AG04449 (cell line): Measurements from ENCODE around the gene SDC4.

ENCODE experiments used
- CTCF ChIA-PET: fragments of 350-600 bp; formaldehyde crosslinking; extraction: SDS; loops from one replicate; lab custom pipeline; 2021; ENCODE audit warnings: antibody characterized with exemption; lab: Yijun Ruan, JAX
- POLR2A ChIA-PET: fragments of 400-600, 350-600 bp; formaldehyde crosslinking; extraction: SDS; loops from one replicate; lab custom pipeline; 2020; ENCODE audit warnings: antibody characterized with exemption, inconsistent platforms; lab: Yijun Ruan, JAX
- DNase-seq: peaks from one replicate; pipeline ENCODE4 v3.0.0-alpha.2; 2010; ENCODE audit warnings: low read depth, low spot score
- H3K4me3 ChIP-seq: 2 replicates; pipeline ENCODE4 v1.5.1; 2011; ENCODE audit warnings: low read depth, mild to moderate bottlenecking, control low read depth, low read length
- CTCF ChIP-seq: IDR thresholded peaks from one replicate; pipeline ENCODE4 v1.5.1; 2011; ENCODE audit warnings: mild to moderate bottlenecking, moderate library complexity, low read length, control low read depth, inconsistent platforms; ENCODE audit not compliant: insufficient read depth; ENCODE audit errors: missing control alignments

Gene SDC4

GRCh38 chr20:45300961-45301360 lies 47.3 kb downstream of the SDC4 start:
- CTCF ChIA-PET: interaction anchor here (0.5 to 5.9 kb wide), 9 partner anchors 8 to 471 kb away, joined by 3 to 112 read pairs (median 4); no protein-coding TSS in a partner anchor
- peak; percentile 58 for TF ChIP-seq CTCF
- POLR2A ChIA-PET: no interaction called here
- H3K4me3 ChIP-seq: no peak overlapping the region
- no peak for DNase-seq

- POLR2A ChIA-PET: no interaction called here
- CTCF ChIA-PET: interaction anchor here (1.7 to 5.9 kb wide), 3 partner anchors 7 to 13 kb away, joined by 9 to 112 read pairs (median 30); no protein-coding TSS in a partner anchor
- no peak overlapping the region for H3K4me3 ChIP-seq
- no peak for TF ChIP-seq CTCF
- no peak for DNase-seq
Measured at GRCh38 chr20:45299786-45300185, 48.4 kb downstream of the SDC4 start.

GRCh38 chr20:45297786-45298497 lies 50.3 kb downstream of the SDC4 start:
- ChIA-PET CTCF (interaction anchor here (1.1 to 8.9 kb wide), 6 partner anchors 7 to 258 kb away, joined by 3 to 183 read pairs (median 7); no protein-coding TSS in a partner anchor), POLR2A (no interaction called here)
- no peak for DNase-seq
- no peak overlapping the region for H3K4me3 ChIP-seq
- no peak for TF ChIP-seq CTCF

GRCh38 chr20:45294659-45295058 lies 53.6 kb downstream of the SDC4 start:
- CTCF ChIA-PET: interaction anchor here (0.8 to 8.9 kb wide), 46 partner anchors 8 to 486 kb away, joined by 3 to 183 read pairs (median 7); partner anchors contain the start of genes RBPJL, STK4, TOMM34 and WFDC5
- no peak for DNase-seq
- no peak for TF ChIP-seq CTCF
- no peak overlapping the region for H3K4me3 ChIP-seq
- POLR2A ChIA-PET: no interaction called here

GRCh38 chr20:45294003-45294368 lies 54.2 kb downstream of the SDC4 start:
- DNase-seq: no peak
- ChIA-PET POLR2A (interaction anchor here (0.6 kb wide), 1 partner anchor 254 kb away, joined by 3 read pairs; no protein-coding TSS in a partner anchor), CTCF (interaction anchor here (0.7 to 8.9 kb wide), 73 partner anchors 8 to 546 kb away, joined by 3 to 183 read pairs (median 4); partner anchors contain the start of genes RBPJL, STK4, TOMM34 and WFDC5)
- TF ChIP-seq CTCF: no peak
- peak overlapping the region; percentile 61; the same call in 1 of the 2 replicates for H3K4me3 ChIP-seq
